Endodermal cell (in vitro differentiated cells): ENCODE results near the gene TLR2. TPM values are rescaled to one million over a fixed set of nuclear protein-coding genes. Genes with fewer than 3 reads are reported as not detected.

Experiments
- DNase-seq: peaks from one replicate; pipeline ENCODE4 v3.0.0-alpha.2; 2017
- H3K27ac ChIP-seq: 2 replicates; pipeline ENCODE4 v1.5.1; 2013; ENCODE audit warnings: mild to moderate bottlenecking, low read depth, low read length, moderate library complexity
- H3K27me3 ChIP-seq: 2 replicates; pipeline ENCODE4 v1.6.1; 2013; ENCODE audit warnings: mild to moderate bottlenecking, low read length, moderate library complexity; ENCODE audit not compliant: insufficient read depth, control insufficient read depth, poor library complexity, severe bottlenecking
- H3K36me3 ChIP-seq: 2 replicates; pipeline ENCODE4 v1.7.0; 2013; ENCODE audit warnings: mild to moderate bottlenecking, low read length, moderate library complexity; ENCODE audit not compliant: control insufficient read depth, insufficient read depth
- H3K4me1 ChIP-seq: one replicate; pipeline ENCODE4 v1.7.0; 2013; ENCODE audit warnings: low read length; ENCODE audit not compliant: control insufficient read depth, insufficient read depth
- H3K4me3 ChIP-seq: 2 replicates; pipeline ENCODE4 v1.5.1; 2013; ENCODE audit warnings: mild to moderate bottlenecking, low read length, moderate library complexity
- H3K9ac ChIP-seq: 2 replicates; pipeline ENCODE4 v1.6.1; 2013; ENCODE audit warnings: mild to moderate bottlenecking, low read length, moderate library complexity; ENCODE audit not compliant: poor library complexity, severe bottlenecking; ENCODE audit errors: extremely low read depth
- H3K9me3 ChIP-seq: 2 replicates; pipeline ENCODE4 v1.6.1; 2013; ENCODE audit warnings: mild to moderate bottlenecking, low read length, moderate library complexity; ENCODE audit not compliant: control insufficient read depth
- H3K27ac Mint-ChIP-seq: 2 replicates; pipeline ENCODE4 v1.8.0; 2020; ENCODE audit warnings: mixed read lengths
- H3K27me3 Mint-ChIP-seq: 2 replicates; pipeline ENCODE4 v1.8.0; 2021; ENCODE audit warnings: mild to moderate bottlenecking, mixed read lengths; ENCODE audit not compliant: insufficient read depth
- H3K36me3 Mint-ChIP-seq: 2 replicates; pipeline ENCODE4 v1.8.0; 2020; ENCODE audit warnings: low read depth, mixed read lengths
- H3K4me1 Mint-ChIP-seq: 2 replicates; pipeline ENCODE4 v1.8.0; 2020; ENCODE audit warnings: mixed read lengths
- H3K4me3 Mint-ChIP-seq: 2 replicates; pipeline ENCODE4 v1.8.0; 2020; ENCODE audit warnings: mild to moderate bottlenecking, moderate library complexity, mixed read lengths
- H3K9me3 Mint-ChIP-seq: 2 replicates; pipeline ENCODE4 v1.8.0; 2020; ENCODE audit warnings: mild to moderate bottlenecking, mixed read lengths
- WGBS, 2 experiments: methylation state at CpG; one replicate each; pipeline versions ENCODE4 v1.1.5 to v1.1.7; 2013; ENCODE audit warnings: missing lambda C conversion rate in 2 of 2, mixed read lengths in 1 of 2; ENCODE audit not compliant: insufficient coverage in 1 of 2, insufficient read length in 1 of 2; 5-methylcytosine and 5-hydroxymethylcytosine counted together
- total RNA-seq, 2 donors: library from RNA; stranded (reverse); fragmentation: NEBNext Ultra II Directional in 1 of 2; extraction: Animal tissue kit (Norgen Biotek cat#: 25700) in 1 of 2; gene quantifications; 2 replicates in 1 of 2; 3 replicates in 1 of 2; pipeline ENCODE4 v1.2.1, GENCODE V29; 2021
- TF ChIP-seq, protein P1 (sequence below): fragments of 200-600 bp; sonication (generic); conservative IDR thresholded peaks from 2 replicates; pipeline ENCODE4 v1.5.0; 2021; ENCODE audit warnings: antibody characterized with exemption, mild to moderate bottlenecking

Gene TLR2
- total RNA-seq, 2 donors from 2014 or later = 0.53 to 0.89 TPM

DNA sequence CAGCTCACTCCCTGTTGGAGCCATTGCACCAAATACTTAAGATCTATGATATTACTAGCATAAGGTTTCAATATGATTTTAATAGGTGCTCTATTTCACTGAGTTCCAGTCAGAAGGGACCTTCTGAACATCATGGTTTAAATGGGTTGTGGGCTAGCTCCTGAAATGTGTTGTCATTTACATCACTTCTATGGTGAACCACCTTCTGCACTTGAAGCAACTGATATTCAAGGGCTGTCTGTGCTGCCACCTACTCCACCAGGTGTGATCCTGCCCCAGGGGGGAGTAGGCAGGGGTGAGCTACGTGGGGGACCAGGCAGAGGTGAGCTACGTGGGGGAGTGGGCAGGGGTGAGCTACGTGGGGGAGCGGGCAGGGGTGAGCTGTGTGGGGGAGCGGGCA is 40.5 kb downstream of the TLR2 start:
- no peak overlapping the region for H3K4me3 Mint-ChIP-seq
- Histone ChIP-seq H3K27me3 (no peaks in the 10 kb centered on the region), H3K9me3 (no peaks in the 10 kb centered on the region), H3K4me3 (no peak overlapping the region), H3K27ac (no peak overlapping the region), H3K9ac (no peak overlapping the region), H3K4me1 (no peaks in the 10 kb centered on the region), H3K36me3 (no peaks in the 10 kb centered on the region)
- no peak for DNase-seq
- WGBS, 2 experiments = 82% methylated on average over 3 of the region's 5 CpGs; no CpG with 5 or more reads in 1 of the 2 experiments
- H3K36me3 Mint-ChIP-seq = no peaks in the 10 kb centered on the region
- TF ChIP-seq, protein P1, sequence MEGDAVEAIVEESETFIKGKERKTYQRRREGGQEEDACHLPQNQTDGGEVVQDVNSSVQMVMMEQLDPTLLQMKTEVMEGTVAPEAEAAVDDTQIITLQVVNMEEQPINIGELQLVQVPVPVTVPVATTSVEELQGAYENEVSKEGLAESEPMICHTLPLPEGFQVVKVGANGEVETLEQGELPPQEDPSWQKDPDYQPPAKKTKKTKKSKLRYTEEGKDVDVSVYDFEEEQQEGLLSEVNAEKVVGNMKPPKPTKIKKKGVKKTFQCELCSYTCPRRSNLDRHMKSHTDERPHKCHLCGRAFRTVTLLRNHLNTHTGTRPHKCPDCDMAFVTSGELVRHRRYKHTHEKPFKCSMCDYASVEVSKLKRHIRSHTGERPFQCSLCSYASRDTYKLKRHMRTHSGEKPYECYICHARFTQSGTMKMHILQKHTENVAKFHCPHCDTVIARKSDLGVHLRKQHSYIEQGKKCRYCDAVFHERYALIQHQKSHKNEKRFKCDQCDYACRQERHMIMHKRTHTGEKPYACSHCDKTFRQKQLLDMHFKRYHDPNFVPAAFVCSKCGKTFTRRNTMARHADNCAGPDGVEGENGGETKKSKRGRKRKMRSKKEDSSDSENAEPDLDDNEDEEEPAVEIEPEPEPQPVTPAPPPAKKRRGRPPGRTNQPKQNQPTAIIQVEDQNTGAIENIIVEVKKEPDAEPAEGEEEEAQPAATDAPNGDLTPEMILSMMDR = no peak
- H3K27me3 Mint-ChIP-seq = peaks cover 1% of the 10 kb centered on the region
- no peaks in the 10 kb centered on the region for H3K4me1 Mint-ChIP-seq
- H3K27ac Mint-ChIP-seq = no peak overlapping the region
- H3K9me3 Mint-ChIP-seq = no peaks in the 10 kb centered on the region

DNA sequence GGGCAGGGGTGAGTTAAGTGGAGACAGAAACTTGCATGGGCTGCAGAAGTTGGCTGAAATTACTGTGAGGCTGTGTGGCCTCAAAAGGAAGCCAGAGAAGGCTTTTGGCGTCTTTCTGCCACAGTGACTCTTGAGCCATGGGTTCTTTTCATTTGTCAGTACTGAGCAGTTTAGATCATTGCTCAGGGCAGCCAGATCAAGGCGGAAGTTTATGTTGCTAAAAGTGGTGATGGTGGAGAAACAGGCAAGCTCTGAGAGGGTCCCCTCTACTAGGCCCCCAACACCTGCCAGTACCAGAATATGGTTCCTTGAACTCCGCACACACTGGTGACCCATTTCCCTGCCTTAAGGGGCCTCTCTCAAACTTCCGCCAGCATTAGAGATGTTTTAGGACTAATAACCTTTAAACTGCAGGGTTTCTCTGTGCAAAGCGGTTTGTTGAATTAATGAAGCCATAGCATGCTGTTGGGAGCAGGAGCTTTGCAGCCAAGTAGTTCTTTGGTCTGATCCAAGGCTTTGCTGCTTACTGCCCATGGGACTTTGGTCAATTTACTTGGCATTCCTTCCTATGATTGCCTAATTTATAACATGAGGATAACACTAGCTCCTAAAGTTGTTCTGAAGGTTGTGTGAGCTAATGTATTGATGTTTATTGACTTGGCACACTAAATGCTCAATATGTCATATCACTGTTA is 41.2 kb downstream of the TLR2 start:
- Mint-ChIP-seq H3K27me3 (peaks cover 1% of the 10 kb centered on the region), H3K9me3 (no peaks in the 10 kb centered on the region), H3K4me1 (no peaks in the 10 kb centered on the region), H3K36me3 (no peaks in the 10 kb centered on the region), H3K4me3 (no peak overlapping the region), H3K27ac (no peak overlapping the region)
- H3K27ac ChIP-seq = no peak overlapping the region
- 92 to 93% methylated on average over 4 to 5 of the region's 5 CpGs for WGBS, 2 experiments
- H3K4me3 ChIP-seq = no peak overlapping the region
- no peak overlapping the region for H3K9ac ChIP-seq
- H3K27me3 ChIP-seq = no peaks in the 10 kb centered on the region
- DNase-seq = no peak
- TF ChIP-seq, protein P1 = no peak
- no peaks in the 10 kb centered on the region for H3K4me1 ChIP-seq
- H3K36me3 ChIP-seq = no peaks in the 10 kb centered on the region
- H3K9me3 ChIP-seq = no peaks in the 10 kb centered on the region

DNA sequence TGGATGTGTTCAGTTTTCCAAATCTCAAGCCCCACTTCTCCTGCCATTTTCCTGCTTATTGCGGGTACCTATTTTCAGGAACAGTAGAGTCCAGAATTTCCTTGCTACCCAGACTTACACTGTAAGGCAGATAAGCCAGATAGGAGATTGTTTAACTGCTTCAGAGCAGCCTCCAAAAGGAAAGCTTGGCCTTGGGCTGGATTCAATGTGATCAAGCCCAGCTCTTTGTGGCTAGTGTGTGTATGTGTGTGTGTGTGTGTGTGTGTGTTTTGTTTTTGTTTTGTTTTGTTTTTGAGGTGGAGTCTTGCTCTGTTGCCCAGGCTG is 41.7 kb downstream of the TLR2 start:
- Mint-ChIP-seq H3K9me3 (no peaks in the 10 kb centered on the region), H3K4me3 (no peak overlapping the region), H3K27ac (no peak overlapping the region), H3K36me3 (no peaks in the 10 kb centered on the region), H3K27me3 (peaks cover 1% of the 10 kb centered on the region), H3K4me1 (no peaks in the 10 kb centered on the region)
- no peak for DNase-seq
- H3K27me3 ChIP-seq = no peaks in the 10 kb centered on the region
- no peak overlapping the region for H3K4me3 ChIP-seq
- H3K36me3 ChIP-seq = no peaks in the 10 kb centered on the region
- H3K27ac ChIP-seq = no peak overlapping the region
- H3K9me3 ChIP-seq = no peaks in the 10 kb centered on the region
- no peaks in the 10 kb centered on the region for H3K4me1 ChIP-seq
- H3K9ac ChIP-seq = no peak overlapping the region
- 93 to 100% methylated on average over 1 of the region's 1 CpG for WGBS, 2 experiments
- TF ChIP-seq, protein P1 = no peak
